ENCODE data around the gene CEP85.
"Not testable (repeated sequence)": the region's sequence is repeated elsewhere in the genome, so short reads cannot be mapped to it uniquely, and the experiment has no call there.

CEP85 gene

GRCh38 chr1:26224606-26225005 lies 9.4 kb upstream of the CEP85 start:
- no peak for DNase-seq

- DNase-seq, result no peak
Observed at GRCh38 chr1:26225033-26225831, 8.8 kb upstream of the CEP85 start.

- not testable (repeated sequence) for DNase-seq
Observed at GRCh38 chr1:26230682-26231081, 3.3 kb upstream of the CEP85 start.

- no peak for DNase-seq
Observed at GRCh38 chr1:26234644-26235370, 807 bp downstream of the CEP85 start.

GRCh38 chr1:26237230-26237966 lies 3.4 kb downstream of the CEP85 start:
- DNase-seq, result no peak

GRCh38 chr1:26239936-26240335 lies 5.9 kb downstream of the CEP85 start:
- DNase-seq, result no peak

GRCh38 chr1:26252718-26253117 lies 18.7 kb downstream of the CEP85 start:
- DNase-seq, result no peak

- DNase-seq, result no peak
Observed at GRCh38 chr1:26254404-26254803, 20.4 kb downstream of the CEP85 start.

- no peak for DNase-seq
Observed at GRCh38 chr1:26257222-26257621, 23.2 kb downstream of the CEP85 start.

GRCh38 chr1:26259005-26259404 lies 25.0 kb downstream of the CEP85 start:
- DNase-seq, result no peak

GRCh38 chr1:26259578-26259977 lies 25.6 kb downstream of the CEP85 start:
- DNase-seq, result no peak

- DNase-seq, result no peak
Observed at GRCh38 chr1:26263212-26263611, 29.2 kb downstream of the CEP85 start.

- no peak for DNase-seq
Observed at GRCh38 chr1:26265405-26265804, 31.4 kb downstream of the CEP85 start.

- no peak for DNase-seq
Observed at GRCh38 chr1:26268290-26269197, 34.5 kb downstream of the CEP85 start.

GRCh38 chr1:26269198-26269550 lies 35.2 kb downstream of the CEP85 start:
- DNase-seq, result no peak

- no peak for DNase-seq
Observed at GRCh38 chr1:26274801-26275425, 40.9 kb downstream of the CEP85 start.

GRCh38 chr1:26275580-26276431 lies 41.8 kb downstream of the CEP85 start:
- no peak for DNase-seq

GRCh38 chr1:26276432-26276838 lies 42.4 kb downstream of the CEP85 start:
- no peak for DNase-seq

GRCh38 chr1:26277261-26277661 lies 43.3 kb downstream of the CEP85 start:
- no peak for DNase-seq

GRCh38 chr1:26277719-26278118 lies 43.7 kb downstream of the CEP85 start:
- DNase-seq, result no peak

- DNase-seq, result no peak
Observed at GRCh38 chr1:26278303-26278702, 44.3 kb downstream of the CEP85 start.
